Measurements from ENCODE around the gene AP1M1. TPM values are rescaled to one million over a fixed set of nuclear protein-coding genes. Genes with fewer than 3 reads are reported as not detected.

Gene AP1M1
- total RNA-seq = 100 to 1,000 TPM; 113 to 120 TPM
- polyA plus RNA-seq = 145 TPM

DNA sequence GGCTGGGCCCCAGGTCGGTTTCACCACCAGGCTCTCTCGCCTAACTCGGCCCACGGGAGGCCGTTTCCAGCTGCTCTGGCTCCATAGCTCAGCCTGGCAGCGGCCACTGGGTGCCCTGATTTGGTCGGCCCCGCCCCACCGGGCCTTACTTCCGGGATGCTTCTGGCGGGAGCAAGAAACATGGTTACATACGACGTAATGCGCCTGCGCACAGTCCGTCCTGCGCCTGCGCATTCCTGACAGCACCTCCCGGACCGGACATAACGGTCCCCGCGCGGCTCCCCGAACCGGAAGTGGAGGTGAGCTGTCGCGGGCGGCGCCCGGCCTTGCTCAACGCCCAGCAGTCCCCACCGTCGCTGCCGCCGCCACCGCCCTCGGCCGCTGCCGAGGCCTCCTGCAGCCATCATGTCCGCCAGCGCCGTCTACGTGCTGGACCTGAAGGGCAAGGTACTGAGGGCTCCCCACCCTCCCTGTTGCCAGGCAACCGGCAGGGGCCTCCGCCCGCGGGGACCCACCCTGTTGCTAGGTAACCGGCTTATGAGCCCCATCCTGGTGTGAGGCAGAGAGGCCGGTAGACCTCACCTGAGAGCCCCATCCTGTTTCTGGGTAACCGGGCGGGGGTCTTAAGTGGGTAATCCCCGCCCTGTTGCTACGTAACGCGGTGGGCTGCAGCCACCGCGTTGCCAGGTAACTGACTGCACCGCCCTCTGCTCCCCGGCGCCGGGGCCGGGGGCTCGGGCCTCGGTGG, at the start of gene AP1M1:
Gene AP1M1 (plus strand): TSS at position 290 of the 748 bp plus-strand sequence. CDS start 116 bp downstream, at position 406.
- ChIA-PET CTCF (interaction anchor here (0.6 to 1.1 kb wide), 4 partner anchors 13 to 568 kb away, joined by 3 to 11 read pairs (median 4); partner anchors contain the start of gene FAM32A), POLR2A (interaction anchor here (0.6 to 1.5 kb wide), 7 partner anchors 10 to 361 kb away, joined by 3 to 27 read pairs (median 4); partner anchors contain the start of genes FAM32A and KLF2)
- Mint-ChIP-seq H3K27ac (peak within 1 kb of the TSS; percentile 89 to 98 (median 97)), H3K4me1 (peaks cover 31 to 51% (median 47%) of the 10 kb centered on the region in 3 donors), H3K9me3 (no peaks in the 10 kb centered on the region), H3K4me3 (peak within 1 kb of the TSS; percentile 81 to 94 (median 88)), H3K36me3 (peaks cover 0 to 38% (median 10%) of the 10 kb centered on the region in 3 donors), H3K27me3 (no peaks in the 10 kb centered on the region)
- peak within 1 kb of the TSS; percentile 96 for H3K4me3 ChIP-seq (ENCODE audit: low read length)
- H3K27me3 ChIP-seq (ENCODE audit: insufficient read depth, low read length, poor library complexity, severe bottlenecking) = no peaks in the 10 kb centered on the region
- no peaks in the 10 kb centered on the region for H3K9me3 ChIP-seq (ENCODE audit: low read length)
- peak within 1 kb of the TSS; percentile 93 for H3K27ac ChIP-seq (ENCODE audit: low read depth, low read length)
- H3K36me3 ChIP-seq (ENCODE audit: insufficient read depth, low read length) = no peaks in the 10 kb centered on the region
- peak; percentile 97 to 99 (median 99) for DNase-seq
- H3K4me1 ChIP-seq (ENCODE audit: insufficient read depth, low read length) = peaks cover 23% of the 10 kb centered on the region

DNA sequence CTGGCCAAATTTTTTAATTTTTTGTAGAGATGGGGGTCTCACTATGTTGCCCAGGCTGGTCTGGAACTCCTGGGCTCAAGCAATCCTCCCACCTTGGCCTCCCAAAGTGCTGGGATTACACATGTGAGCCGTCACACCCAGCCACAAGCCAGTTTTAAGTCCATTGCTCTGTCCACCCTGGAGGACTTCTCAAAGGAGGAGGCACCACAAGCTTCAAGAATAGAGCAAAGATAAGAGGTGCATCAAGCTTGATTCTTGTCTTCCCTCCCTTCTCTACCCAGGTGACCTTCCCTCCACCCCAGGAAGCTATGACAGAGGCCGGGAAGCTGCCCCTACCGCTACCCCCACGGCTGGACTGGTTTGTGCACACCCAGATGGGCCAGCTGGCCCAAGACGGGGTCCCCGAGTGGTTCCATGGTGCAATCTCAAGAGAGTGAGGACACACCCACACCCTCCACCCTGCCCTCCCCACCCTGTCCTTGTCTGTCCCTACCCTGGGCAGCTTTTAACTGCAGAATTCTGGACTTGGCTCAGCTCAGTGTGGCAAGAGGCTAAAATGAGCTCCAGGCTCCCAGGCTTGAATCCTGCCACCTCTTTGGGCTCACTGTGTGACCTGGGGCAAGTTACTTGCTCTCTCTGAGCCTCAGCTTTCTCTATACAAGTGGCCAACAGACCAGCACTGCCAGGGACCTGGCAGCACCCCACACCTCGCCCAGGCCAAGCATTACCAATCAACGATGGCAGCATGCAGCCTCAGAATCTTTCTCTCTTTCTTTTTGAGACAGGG, 49.1 kb upstream of the AP1M1 start:
- Histone ChIP-seq H3K4me1 (ENCODE audit: insufficient read depth, low read length) (peaks cover 22% of the 10 kb centered on the region), H3K27ac (ENCODE audit: low read depth, low read length) (no peak overlapping the region), H3K4me3 (ENCODE audit: low read length) (no peak overlapping the region), H3K27me3 (ENCODE audit: insufficient read depth, low read length, poor library complexity, severe bottlenecking) (no peaks in the 10 kb centered on the region), H3K36me3 (ENCODE audit: insufficient read depth, low read length) (peaks cover 11% of the 10 kb centered on the region), H3K9me3 (ENCODE audit: low read length) (no peaks in the 10 kb centered on the region)
- Mint-ChIP-seq H3K4me1 (peaks cover 15 to 36% (median 21%) of the 10 kb centered on the region in 3 donors), H3K36me3 (peaks cover 0 to 43% (median 0%) of the 10 kb centered on the region in 3 donors), H3K4me3 (peak overlapping the region in 1 of 7 donors; percentile 21), H3K27ac (peak overlapping the region in 2 of 8 donors; percentile 63 to 92), H3K9me3 (no peaks in the 10 kb centered on the region), H3K27me3 (no peaks in the 10 kb centered on the region)
- ChIA-PET POLR2A (no interaction called here), CTCF (interaction anchor here (1.1 to 1.2 kb wide), 2 partner anchors 11 to 31 kb away, joined by 3 read pairs; no protein-coding TSS in a partner anchor)
- DNase-seq = no peak

- Mint-ChIP-seq H3K9me3 (no peaks in the 10 kb centered on the region), H3K27me3 (no peaks in the 10 kb centered on the region), H3K27ac (peak overlapping the region in 3 of 8 donors; percentile 26 to 74 (median 50)), H3K4me3 (no peak overlapping the region), H3K36me3 (peaks cover 17 to 80% (median 18%) of the 10 kb centered on the region in 3 donors), H3K4me1 (peaks cover 0 to 9% (median 9%) of the 10 kb centered on the region in 3 donors)
- Histone ChIP-seq H3K9me3 (ENCODE audit: low read length) (no peaks in the 10 kb centered on the region), H3K27me3 (ENCODE audit: insufficient read depth, low read length, poor library complexity, severe bottlenecking) (no peaks in the 10 kb centered on the region), H3K27ac (ENCODE audit: low read depth, low read length) (no peak overlapping the region), H3K4me3 (ENCODE audit: low read length) (no peak overlapping the region), H3K4me1 (ENCODE audit: insufficient read depth, low read length) (no peaks in the 10 kb centered on the region), H3K36me3 (ENCODE audit: insufficient read depth, low read length) (peaks cover 32% of the 10 kb centered on the region)
- CTCF ChIA-PET = interaction anchor here (1.1 to 1.3 kb wide), 2 partner anchors 94 to 112 kb away, joined by 3 read pairs; no protein-coding TSS in a partner anchor
- DNase-seq = no peak
- POLR2A ChIA-PET = no interaction called here
Observed at GRCh38 chr19:16153582-16154336, 44.0 kb upstream of the AP1M1 start.

GRCh38 chr19:16154557-16154956, 43.2 kb upstream of the AP1M1 start:
- Mint-ChIP-seq H3K9me3 (no peaks in the 10 kb centered on the region), H3K27ac (peak overlapping the region in 3 of 8 donors; percentile 54 to 75 (median 62)), H3K4me3 (no peak overlapping the region), H3K27me3 (no peaks in the 10 kb centered on the region), H3K36me3 (peaks cover 17 to 72% (median 18%) of the 10 kb centered on the region in 3 donors), H3K4me1 (peaks cover 0 to 9% (median 3%) of the 10 kb centered on the region in 3 donors)
- Histone ChIP-seq H3K4me1 (ENCODE audit: insufficient read depth, low read length) (no peaks in the 10 kb centered on the region), H3K4me3 (ENCODE audit: low read length) (no peak overlapping the region), H3K27ac (ENCODE audit: low read depth, low read length) (no peak overlapping the region), H3K9me3 (ENCODE audit: low read length) (no peaks in the 10 kb centered on the region), H3K27me3 (ENCODE audit: insufficient read depth, low read length, poor library complexity, severe bottlenecking) (no peaks in the 10 kb centered on the region), H3K36me3 (ENCODE audit: insufficient read depth, low read length) (peaks cover 29% of the 10 kb centered on the region)
- POLR2A ChIA-PET = no interaction called here
- CTCF ChIA-PET = interaction anchor here (1.1 to 1.3 kb wide), 2 partner anchors 93 to 112 kb away, joined by 3 read pairs; no protein-coding TSS in a partner anchor
- no peak for DNase-seq

GRCh38 chr19:16155128-16155527, 42.6 kb upstream of the AP1M1 start:
- ChIA-PET CTCF (no interaction called here), POLR2A (no interaction called here)
- H3K4me3 ChIP-seq (ENCODE audit: low read length) = no peak overlapping the region
- Mint-ChIP-seq H3K27me3 (no peaks in the 10 kb centered on the region), H3K4me1 (peaks cover 0 to 9% (median 0%) of the 10 kb centered on the region in 3 donors), H3K9me3 (no peaks in the 10 kb centered on the region), H3K27ac (peak overlapping the region in 4 of 8 donors; percentile 54 to 81 (median 68)), H3K4me3 (no peak overlapping the region), H3K36me3 (peaks cover 17 to 68% (median 18%) of the 10 kb centered on the region in 3 donors)
- no peaks in the 10 kb centered on the region for H3K9me3 ChIP-seq (ENCODE audit: low read length)
- no peak for DNase-seq
- no peaks in the 10 kb centered on the region for H3K4me1 ChIP-seq (ENCODE audit: insufficient read depth, low read length)
- H3K36me3 ChIP-seq (ENCODE audit: insufficient read depth, low read length) = peaks cover 29% of the 10 kb centered on the region
- H3K27ac ChIP-seq (ENCODE audit: low read depth, low read length) = no peak overlapping the region
- no peaks in the 10 kb centered on the region for H3K27me3 ChIP-seq (ENCODE audit: insufficient read depth, low read length, poor library complexity, severe bottlenecking)

DNA sequence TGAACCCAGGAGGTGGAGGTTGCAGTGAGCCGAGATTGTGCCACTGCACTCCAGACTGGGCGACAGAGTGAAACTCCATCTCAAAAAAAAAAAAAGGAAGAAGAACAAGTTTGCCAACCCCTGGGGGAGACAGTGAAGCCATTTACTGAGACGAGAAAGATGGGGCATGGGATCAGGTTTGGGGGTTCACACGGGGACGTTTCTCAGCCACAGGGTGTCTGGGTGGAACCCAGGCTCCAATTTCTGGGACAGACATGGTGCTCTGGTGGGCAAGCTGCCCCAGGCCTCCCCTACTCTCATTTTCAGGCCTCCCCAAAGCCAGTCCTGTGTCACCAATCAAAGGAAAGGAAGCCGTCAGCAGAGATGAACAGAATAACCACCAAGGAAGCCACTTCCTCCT, 40.8 kb upstream of the AP1M1 start:
- H3K27ac ChIP-seq (ENCODE audit: low read depth, low read length) = no peak overlapping the region
- Mint-ChIP-seq H3K27me3 (no peaks in the 10 kb centered on the region), H3K9me3 (no peaks in the 10 kb centered on the region), H3K27ac (peak overlapping the region in 1 of 8 donors; percentile 63), H3K36me3 (peaks cover 17 to 58% (median 18%) of the 10 kb centered on the region in 3 donors), H3K4me1 (peaks cover 3 to 9% (median 3%) of the 10 kb centered on the region in 3 donors), H3K4me3 (peak overlapping the region in 1 of 7 donors; percentile 41)
- peaks cover 29% of the 10 kb centered on the region for H3K36me3 ChIP-seq (ENCODE audit: insufficient read depth, low read length)
- no peak overlapping the region for H3K4me3 ChIP-seq (ENCODE audit: low read length)
- ChIA-PET CTCF (interaction anchor here (1.0 kb wide), 1 partner anchor 13 kb away, joined by 3 read pairs; the partner anchor contains the start of gene HSH2D), POLR2A (no interaction called here)
- no peaks in the 10 kb centered on the region for H3K4me1 ChIP-seq (ENCODE audit: insufficient read depth, low read length)
- H3K9me3 ChIP-seq (ENCODE audit: low read length) = no peaks in the 10 kb centered on the region
- DNase-seq = no peak
- no peaks in the 10 kb centered on the region for H3K27me3 ChIP-seq (ENCODE audit: insufficient read depth, low read length, poor library complexity, severe bottlenecking)

- POLR2A ChIA-PET = no interaction called here
- no peaks in the 10 kb centered on the region for H3K27me3 Mint-ChIP-seq
- Histone ChIP-seq H3K27me3 (ENCODE audit: insufficient read depth, low read length, poor library complexity, severe bottlenecking) (no peaks in the 10 kb centered on the region), H3K4me3 (ENCODE audit: low read length) (no peak overlapping the region), H3K36me3 (ENCODE audit: insufficient read depth, low read length) (peaks cover 26% of the 10 kb centered on the region), H3K9me3 (ENCODE audit: low read length) (no peaks in the 10 kb centered on the region), H3K27ac (ENCODE audit: low read depth, low read length) (no peak overlapping the region), H3K4me1 (ENCODE audit: insufficient read depth, low read length) (no peaks in the 10 kb centered on the region)
- H3K36me3 Mint-ChIP-seq = peaks cover 17 to 55% (median 18%) of the 10 kb centered on the region in 3 donors
- no peak overlapping the region for H3K4me3 Mint-ChIP-seq
- H3K27ac Mint-ChIP-seq = no peak overlapping the region
- no peaks in the 10 kb centered on the region for H3K9me3 Mint-ChIP-seq
- CTCF ChIA-PET = no interaction called here
- no peak for DNase-seq
- H3K4me1 Mint-ChIP-seq = peaks cover 3 to 9% (median 3%) of the 10 kb centered on the region in 3 donors
Observed at GRCh38 chr19:16157601-16158000, 40.1 kb upstream of the AP1M1 start.
